Small intestine (tissue), 7 donors: ENCODE data around the gene CTXND2. TPM values are rescaled to one million over a fixed set of nuclear protein-coding genes. Genes with fewer than 3 reads are reported as not detected.
"Not testable (repeated sequence)": the region's sequence is repeated elsewhere in the genome, so short reads cannot be mapped to it uniquely, and the experiment has no call there.

ENCODE experiments used
- DNase-seq, 2 donors: peaks; one replicate each; pipeline versions ENCODE4 v3.0.0 to v3.0.0-alpha.2; 2013
- FAIRE-seq: peaks from 2 replicates; lab custom pipeline; 2012; peaks lifted over from hg19 to GRCh38; lab: Jason Lieb, UNC
- H3K27ac ChIP-seq, 3 donors: one replicate each; pipeline ENCODE4 v1.5.1; 2013; ENCODE audit warnings: low read length in 2 of 3, mild to moderate bottlenecking in 2 of 3, control low read depth in 1 of 3, inconsistent platforms in 1 of 3, low read depth in 1 of 3, moderate library complexity in 1 of 3
- H3K27me3 ChIP-seq, 3 donors: one replicate each; pipeline ENCODE4 v1.6.1; 2013; ENCODE audit warnings: low read length in 3 of 3, inconsistent platforms in 1 of 3; ENCODE audit not compliant: control insufficient read depth in 3 of 3, insufficient read depth in 3 of 3
- H3K36me3 ChIP-seq, 3 donors: one replicate each; pipeline ENCODE4 v1.6.1; 2013; ENCODE audit warnings: low read length in 3 of 3, inconsistent platforms in 1 of 3, low read depth in 1 of 3, mild to moderate bottlenecking in 1 of 3, moderate library complexity in 1 of 3; ENCODE audit not compliant: control insufficient read depth in 3 of 3, insufficient read depth in 2 of 3
- H3K4me1 ChIP-seq, 3 donors: one replicate each; pipeline ENCODE4 v1.6.1; 2013; ENCODE audit warnings: low read length in 2 of 3, inconsistent platforms in 1 of 3, low read depth in 1 of 3, mild to moderate bottlenecking in 1 of 3, moderate library complexity in 1 of 3; ENCODE audit not compliant: control insufficient read depth in 3 of 3, insufficient read depth in 2 of 3
- H3K4me3 ChIP-seq, 3 donors: one replicate each; pipeline ENCODE4 v1.5.1; 2013; ENCODE audit warnings: low read length in 3 of 3, control low read depth in 1 of 3, inconsistent platforms in 1 of 3, low read depth in 1 of 3, mild to moderate bottlenecking in 1 of 3, moderate library complexity in 1 of 3
- H3K9me3 ChIP-seq, 2 donors: one replicate each; pipeline ENCODE4 v1.6.1; 2013; ENCODE audit warnings: low read depth in 1 of 2, low read length in 1 of 2; ENCODE audit not compliant: control insufficient read depth in 2 of 2, insufficient read depth in 1 of 2
- WGBS, 3 donors: extraction: QIAGEN DNeasy Blood & Tissue Kit; methylation state at CpG; one replicate each; pipeline ENCODE4 v1.1.7; 2013; 5-methylcytosine and 5-hydroxymethylcytosine counted together
- polyA plus RNA-seq, 4 donors: library from polyadenylated mRNA; stranded (reverse) in 3 of 4; unstranded in 1 of 4; fragments of 200-250 nt in 3 of 4; fragments of 120-200 nt in 1 of 4; gene quantifications; one replicate each; pipeline versions ENCODE4 v1.2.1 to v1.2.3, GENCODE V29; 2013
- donor health status: healthy with polysubstance abuse.
- donor health status: control.
- donor health status: control.
- donor health status: Bipolar disorder and iron deficiency.
- donor health status: healthy.

The CTXND2 gene
- polyA plus RNA-seq, 4 donors, result not detected

GRCh38 chr1:150899795-150900194 lies 12.9 kb downstream of the CTXND2 start:
- not testable (repeated sequence) for H3K9me3 ChIP-seq, H3K4me3 ChIP-seq, DNase-seq, H3K27ac ChIP-seq, H3K36me3 ChIP-seq, H3K27me3 ChIP-seq, FAIRE-seq, H3K4me1 ChIP-seq
- WGBS, 3 donors, result 87 to 94% (median 92%) methylated on average over 8 of the region's 8 CpGs

- WGBS, 3 donors, result 92 to 96% (median 94%) methylated on average over 5 of the region's 5 CpGs
- no peaks in the 10 kb centered on the region for H3K36me3 ChIP-seq
- FAIRE-seq, result no peak
- no peaks in the 10 kb centered on the region for H3K4me1 ChIP-seq
- no peak overlapping the region for H3K27ac ChIP-seq
- no peak overlapping the region for H3K4me3 ChIP-seq
- no peaks in the 10 kb centered on the region for H3K9me3 ChIP-seq
- no peak for DNase-seq
- no peaks in the 10 kb centered on the region for H3K27me3 ChIP-seq
Observed at GRCh38 chr1:150902346-150902745, 15.4 kb downstream of the CTXND2 start.

- no peaks in the 10 kb centered on the region for H3K9me3 ChIP-seq
- H3K4me1 ChIP-seq, result no peaks in the 10 kb centered on the region
- 64 to 67% (median 66%) methylated on average over 1 of the region's 1 CpG for WGBS, 3 donors
- H3K27me3 ChIP-seq, result no peaks in the 10 kb centered on the region
- H3K27ac ChIP-seq, result no peak overlapping the region
- no peak for FAIRE-seq
- H3K36me3 ChIP-seq, result no peaks in the 10 kb centered on the region
- no peak for DNase-seq
- no peak overlapping the region for H3K4me3 ChIP-seq
Observed at GRCh38 chr1:150902751-150903150, 15.8 kb downstream of the CTXND2 start.

- Histone ChIP-seq H3K36me3 (no peaks in the 10 kb centered on the region), H3K9me3 (peaks cover 0 to 3% of the 10 kb centered on the region in 2 donors), H3K27me3 (no peaks in the 10 kb centered on the region), H3K4me3 (no peak overlapping the region), H3K27ac (no peak overlapping the region), H3K4me1 (no peaks in the 10 kb centered on the region)
- WGBS, 3 donors, result 89 to 91% (median 90%) methylated on average over 6 of the region's 6 CpGs
- DNase-seq (no peak), FAIRE-seq (no peak)
Observed at GRCh38 chr1:150905301-150905700, 18.4 kb downstream of the CTXND2 start.

- Histone ChIP-seq H3K9me3 (peaks cover 0 to 3% of the 10 kb centered on the region in 2 donors), H3K27ac (no peak overlapping the region), H3K36me3 (no peaks in the 10 kb centered on the region), H3K27me3 (no peaks in the 10 kb centered on the region), H3K4me1 (no peaks in the 10 kb centered on the region), H3K4me3 (no peak overlapping the region)
- no peak for DNase-seq
- FAIRE-seq, result no peak
- 89 to 100% (median 96%) methylated on average over 1 of the region's 1 CpG for WGBS, 3 donors
Observed at GRCh38 chr1:150906329-150906728, 19.4 kb downstream of the CTXND2 start.

GRCh38 chr1:150906813-150907212 lies 19.9 kb downstream of the CTXND2 start:
- Histone ChIP-seq H3K36me3 (no peaks in the 10 kb centered on the region), H3K4me3 (no peak overlapping the region), H3K9me3 (peaks cover 0 to 3% of the 10 kb centered on the region in 2 donors), H3K27me3 (no peaks in the 10 kb centered on the region), H3K4me1 (no peaks in the 10 kb centered on the region), H3K27ac (no peak overlapping the region)
- FAIRE-seq (no peak), DNase-seq (no peak)
- 74 to 87% (median 76%) methylated on average over 2 of the region's 2 CpGs for WGBS, 3 donors

- Histone ChIP-seq H3K27me3 (no peaks in the 10 kb centered on the region), H3K36me3 (no peaks in the 10 kb centered on the region), H3K9me3 (peaks cover 0 to 3% of the 10 kb centered on the region in 2 donors), H3K4me3 (no peak overlapping the region), H3K4me1 (no peaks in the 10 kb centered on the region), H3K27ac (no peak overlapping the region)
- 88 to 94% (median 89%) methylated on average over 3 to 4 of the region's 4 CpGs for WGBS, 3 donors
- DNase-seq (no peak), FAIRE-seq (no peak)
Observed at GRCh38 chr1:150909585-150910180, 22.7 kb downstream of the CTXND2 start.

- Histone ChIP-seq H3K27me3 (no peaks in the 10 kb centered on the region), H3K4me3 (no peak overlapping the region), H3K36me3 (no peaks in the 10 kb centered on the region), H3K9me3 (peaks cover 0 to 3% of the 10 kb centered on the region in 2 donors), H3K27ac (no peak overlapping the region), H3K4me1 (no peaks in the 10 kb centered on the region)
- no peak for DNase-seq
- FAIRE-seq, result no peak
Observed at GRCh38 chr1:150912623-150913022, 25.7 kb downstream of the CTXND2 start.

- WGBS, 3 donors, result 63 to 74% (median 72%) methylated on average over 7 of the region's 7 CpGs
- Histone ChIP-seq H3K4me1 (no peaks in the 10 kb centered on the region), H3K9me3 (no peaks in the 10 kb centered on the region), H3K27ac (no peak overlapping the region), H3K27me3 (no peaks in the 10 kb centered on the region), H3K4me3 (no peak overlapping the region), H3K36me3 (no peaks in the 10 kb centered on the region)
- DNase-seq, result no peak
- no peak for FAIRE-seq
Observed at GRCh38 chr1:150917387-150917786, 30.5 kb downstream of the CTXND2 start.
